ENCODE results near the gene TRIP10. TPM values are rescaled to one million over a fixed set of nuclear protein-coding genes. Genes with fewer than 3 reads are reported as not detected.

Gene TRIP10
- polyA plus RNA-seq, 1 donor from 2014 or later = 0.76 TPM

GRCh38 chr19:6714749-6715555, 24.5 kb upstream of the TRIP10 start:
- Histone ChIP-seq H3K27me3 (ENCODE audit: insufficient read depth, low read depth, low read length) (peaks cover 19% of the 10 kb centered on the region), H3K27ac (ENCODE audit: low read length) (no peak overlapping the region), H3F3A (ENCODE audit: insufficient read depth, low read length, poor library complexity, severe bottlenecking) (no peaks in the 10 kb centered on the region), H4K20me1 (ENCODE audit: insufficient read depth) (no peaks in the 10 kb centered on the region), H3K4me2 (ENCODE audit: low read length) (no peak overlapping the region), H3K9me3 (ENCODE audit: low read length) (no peaks in the 10 kb centered on the region), H2AFZ (ENCODE audit: low read depth, low read length) (no peak overlapping the region), H3K79me2 (replicated peaks; ENCODE audit: insufficient read depth, low read length) (no peaks in the 10 kb centered on the region), H3K36me3 (ENCODE audit: insufficient read depth, low read length) (no peaks in the 10 kb centered on the region), H3K4me3 (ENCODE audit: low read length) (no peak overlapping the region), H3K9me2 (ENCODE audit: insufficient read depth, low read length) (no peaks in the 10 kb centered on the region), H3K9ac (ENCODE audit: low read length) (no peak overlapping the region)
- no peak for TF ChIP-seq SMC3 (conservative IDR thresholded peaks at IDR 0.05; ENCODE audit: poor library complexity)
- TF ChIP-seq CTCF (IDR thresholded peaks at IDR 0.05; ENCODE audit: poor library complexity, severe bottlenecking) = no peak
- no peak for TF ChIP-seq REST (IDR thresholded peaks at IDR 0.05; ENCODE audit: borderline replicate concordance)
- no peak for TF ChIP-seq RAD21 (conservative IDR thresholded peaks at IDR 0.05)
- no peak for TF ChIP-seq EZH2 (IDR thresholded peaks at IDR 0.05; ENCODE audit: borderline replicate concordance, insufficient read depth, low read length, poor library complexity, severe bottlenecking)
- TF ChIP-seq POLR2AphosphoS5 (IDR thresholded peaks at IDR 0.05) = no peak
- TF ChIP-seq EP300 (conservative IDR thresholded peaks at IDR 0.05; ENCODE audit: poor library complexity, severe bottlenecking) = no peak
- TF ChIP-seq TAF1 (IDR thresholded peaks at IDR 0.05; ENCODE audit: low read depth) = no peak
- no peak for TF ChIP-seq MXI1 (conservative IDR thresholded peaks at IDR 0.05; ENCODE audit: poor library complexity, severe bottlenecking)

- H4K20me1 ChIP-seq (ENCODE audit: insufficient read depth) = no peaks in the 10 kb centered on the region
- H3F3A ChIP-seq (ENCODE audit: insufficient read depth, low read length, poor library complexity, severe bottlenecking) = no peaks in the 10 kb centered on the region
- H3K9me2 ChIP-seq (ENCODE audit: insufficient read depth, low read length) = no peaks in the 10 kb centered on the region
- H3K27ac ChIP-seq (ENCODE audit: low read length) = no peak overlapping the region
- H3K9ac ChIP-seq (ENCODE audit: low read length) = no peak overlapping the region
- H3K79me2 ChIP-seq (replicated peaks; ENCODE audit: insufficient read depth, low read length) = no peaks in the 10 kb centered on the region
- H3K9me3 ChIP-seq (ENCODE audit: low read length) = no peaks in the 10 kb centered on the region
- TF ChIP-seq REST (IDR thresholded peaks at IDR 0.05; ENCODE audit: borderline replicate concordance) = no peak
- TF ChIP-seq POLR2AphosphoS5 (IDR thresholded peaks at IDR 0.05) = no peak
- no peak for TF ChIP-seq EP300 (conservative IDR thresholded peaks at IDR 0.05; ENCODE audit: poor library complexity, severe bottlenecking)
- TF ChIP-seq CTCF (IDR thresholded peaks at IDR 0.05; ENCODE audit: poor library complexity, severe bottlenecking) = no peak
- no peak for TF ChIP-seq SMC3 (conservative IDR thresholded peaks at IDR 0.05; ENCODE audit: poor library complexity)
- TF ChIP-seq TAF1 (IDR thresholded peaks at IDR 0.05; ENCODE audit: low read depth) = no peak
- no peak for TF ChIP-seq MXI1 (conservative IDR thresholded peaks at IDR 0.05; ENCODE audit: poor library complexity, severe bottlenecking)
- TF ChIP-seq RAD21 (conservative IDR thresholded peaks at IDR 0.05) = no peak
- TF ChIP-seq EZH2 (IDR thresholded peaks at IDR 0.05; ENCODE audit: borderline replicate concordance, insufficient read depth, low read length, poor library complexity, severe bottlenecking) = no peak
- H3K27me3 ChIP-seq (ENCODE audit: insufficient read depth, low read depth, low read length) = peaks cover 2% of the 10 kb centered on the region
- H2AFZ ChIP-seq (ENCODE audit: low read depth, low read length) = no peak overlapping the region
- no peaks in the 10 kb centered on the region for H3K36me3 ChIP-seq (ENCODE audit: insufficient read depth, low read length)
- no peak overlapping the region for H3K4me3 ChIP-seq (ENCODE audit: low read length)
- H3K4me2 ChIP-seq (ENCODE audit: low read length) = no peak overlapping the region
These were observed 22.9 kb upstream of the TRIP10 start for GRCh38 chr19:6716610-6716970.
